ENCODE data around the gene HOXD11. TPM values are rescaled to one million over a fixed set of nuclear protein-coding genes. Genes with fewer than 3 reads are reported as not detected.

HOXD11 gene
- total RNA-seq, 4 donors from 2014 or later, result not detected

DNA sequence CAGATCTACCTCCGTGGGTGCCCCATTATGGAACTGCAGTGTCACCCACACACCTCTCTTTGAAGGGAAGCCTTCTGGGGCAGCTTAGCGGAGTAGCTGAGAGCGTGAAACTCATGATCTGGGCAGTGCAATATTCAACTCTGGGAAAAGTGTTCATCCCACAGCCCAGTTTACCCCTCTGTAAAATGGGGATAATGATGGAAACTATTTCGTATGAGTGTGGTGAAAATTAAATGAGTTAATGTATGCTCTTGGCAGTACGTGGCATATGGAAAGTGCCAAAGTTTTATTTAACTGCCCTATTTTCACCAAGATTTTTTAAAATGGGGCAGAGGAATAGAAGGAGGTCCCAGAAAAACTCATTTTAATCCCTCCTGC lies 34.8 kb upstream of the HOXD11 start:
- TF ChIP-seq, protein P1, sequence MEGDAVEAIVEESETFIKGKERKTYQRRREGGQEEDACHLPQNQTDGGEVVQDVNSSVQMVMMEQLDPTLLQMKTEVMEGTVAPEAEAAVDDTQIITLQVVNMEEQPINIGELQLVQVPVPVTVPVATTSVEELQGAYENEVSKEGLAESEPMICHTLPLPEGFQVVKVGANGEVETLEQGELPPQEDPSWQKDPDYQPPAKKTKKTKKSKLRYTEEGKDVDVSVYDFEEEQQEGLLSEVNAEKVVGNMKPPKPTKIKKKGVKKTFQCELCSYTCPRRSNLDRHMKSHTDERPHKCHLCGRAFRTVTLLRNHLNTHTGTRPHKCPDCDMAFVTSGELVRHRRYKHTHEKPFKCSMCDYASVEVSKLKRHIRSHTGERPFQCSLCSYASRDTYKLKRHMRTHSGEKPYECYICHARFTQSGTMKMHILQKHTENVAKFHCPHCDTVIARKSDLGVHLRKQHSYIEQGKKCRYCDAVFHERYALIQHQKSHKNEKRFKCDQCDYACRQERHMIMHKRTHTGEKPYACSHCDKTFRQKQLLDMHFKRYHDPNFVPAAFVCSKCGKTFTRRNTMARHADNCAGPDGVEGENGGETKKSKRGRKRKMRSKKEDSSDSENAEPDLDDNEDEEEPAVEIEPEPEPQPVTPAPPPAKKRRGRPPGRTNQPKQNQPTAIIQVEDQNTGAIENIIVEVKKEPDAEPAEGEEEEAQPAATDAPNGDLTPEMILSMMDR (IDR thresholded peaks at IDR 0.05; ENCODE audit: low read depth), result no peak

DNA sequence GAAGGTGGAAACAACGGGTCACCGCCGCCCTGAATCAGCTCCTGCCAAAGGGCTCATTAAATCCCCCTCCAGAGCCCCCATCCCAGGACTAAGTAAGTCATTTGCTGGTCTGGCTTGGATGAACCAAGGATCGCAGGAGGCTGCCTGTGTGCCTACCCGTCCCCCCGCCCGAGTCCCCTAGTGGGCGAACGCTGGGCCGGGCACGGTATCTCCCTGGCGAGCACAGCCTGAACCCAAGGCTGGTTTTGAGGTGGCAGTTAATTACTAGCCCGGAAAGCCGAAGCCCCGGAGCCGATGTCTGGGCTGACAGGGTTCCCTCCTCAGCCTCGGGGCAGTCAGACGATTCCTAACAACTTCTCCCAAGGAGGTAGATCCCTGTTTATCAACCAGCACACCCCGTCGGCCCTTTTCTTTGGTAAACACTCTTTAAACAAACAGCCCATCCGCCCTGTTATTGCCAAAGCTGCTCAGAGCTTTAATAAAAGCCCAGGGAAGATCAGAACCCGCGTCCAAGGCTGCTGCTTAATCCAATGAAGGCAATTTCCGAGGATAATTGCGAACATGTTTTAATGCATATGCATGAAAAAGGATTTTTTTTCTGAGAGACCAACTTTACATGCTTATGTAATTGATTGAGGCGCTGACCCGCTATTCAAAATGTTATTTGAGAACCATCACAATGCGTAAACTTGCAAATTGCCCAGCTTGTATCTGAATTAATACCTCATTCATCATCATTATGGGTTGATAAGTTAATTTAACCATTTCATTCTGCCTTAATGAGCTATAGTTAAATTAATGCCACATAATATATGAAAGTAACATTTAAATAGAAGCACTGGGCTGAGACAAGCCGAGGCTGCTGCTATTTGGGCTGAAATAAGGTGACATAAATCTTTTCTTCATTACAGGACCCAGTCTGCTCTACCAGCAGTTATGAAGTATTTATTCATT lies 33.9 kb upstream of the HOXD11 start:
- TF ChIP-seq, protein P1 (IDR thresholded peaks at IDR 0.05; ENCODE audit: low read depth), result no peak

GRCh38 chr2:176074919-176075425 lies 32.1 kb upstream of the HOXD11 start:
- TF ChIP-seq, protein P1 (IDR thresholded peaks at IDR 0.05; ENCODE audit: low read depth), result no peak

- TF ChIP-seq, protein P1 (IDR thresholded peaks at IDR 0.05; ENCODE audit: low read depth), result no peak
Measured at GRCh38 chr2:176075481-176075880, 31.6 kb upstream of the HOXD11 start.

DNA sequence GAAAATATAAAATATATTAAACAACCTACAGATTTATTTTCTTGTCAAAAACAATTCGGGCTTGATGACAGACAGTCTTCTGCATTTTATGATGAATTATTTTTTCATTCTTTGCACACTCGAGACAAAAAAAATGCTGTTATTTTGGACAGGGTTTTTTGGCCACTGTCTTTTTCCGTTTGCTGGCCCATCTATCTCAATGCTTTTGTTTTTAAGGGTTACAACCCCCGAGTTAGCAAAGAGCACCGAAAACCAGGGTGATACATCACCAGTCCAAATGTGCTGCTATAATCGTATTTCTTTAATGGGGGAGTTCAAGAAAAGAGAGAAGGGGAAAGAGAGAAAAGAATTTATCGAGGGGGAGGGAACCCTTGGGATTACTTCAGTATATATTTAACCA lies 31.0 kb upstream of the HOXD11 start:
- TF ChIP-seq, protein P1 (IDR thresholded peaks at IDR 0.05; ENCODE audit: low read depth), result no peak

DNA sequence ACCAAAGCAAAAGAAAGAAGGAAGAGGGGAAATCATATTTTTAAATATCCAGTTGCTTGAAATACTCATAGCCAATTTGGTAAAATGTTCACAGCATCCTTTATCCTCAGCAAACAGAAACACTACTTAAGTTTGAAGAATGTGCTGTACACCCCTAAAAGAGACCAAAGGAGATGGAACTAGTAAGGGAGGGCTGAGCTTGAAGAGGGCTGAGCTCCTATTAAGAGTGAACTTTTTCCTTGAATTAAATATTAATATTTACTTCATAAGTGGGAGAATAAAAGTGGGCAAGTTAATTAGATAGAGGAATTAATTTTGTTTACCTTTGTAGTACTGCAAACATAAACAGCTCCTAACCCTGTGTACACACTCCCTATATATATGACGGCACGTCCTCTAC lies 30.3 kb upstream of the HOXD11 start:
- TF ChIP-seq, protein P1 (IDR thresholded peaks at IDR 0.05; ENCODE audit: low read depth), result no peak

GRCh38 chr2:176078541-176079284 lies 28.4 kb upstream of the HOXD11 start:
- TF ChIP-seq, protein P1 (IDR thresholded peaks at IDR 0.05; ENCODE audit: low read depth), result no peak
